Measurements from ENCODE around the gene TCN1. TPM values are rescaled to one million over a fixed set of nuclear protein-coding genes. Genes with fewer than 3 reads are reported as not detected.

Gene TCN1
- total and polyA plus RNA-seq, 4 donors, result 0.43 to 4.9 (median 3.7) TPM

DNA sequence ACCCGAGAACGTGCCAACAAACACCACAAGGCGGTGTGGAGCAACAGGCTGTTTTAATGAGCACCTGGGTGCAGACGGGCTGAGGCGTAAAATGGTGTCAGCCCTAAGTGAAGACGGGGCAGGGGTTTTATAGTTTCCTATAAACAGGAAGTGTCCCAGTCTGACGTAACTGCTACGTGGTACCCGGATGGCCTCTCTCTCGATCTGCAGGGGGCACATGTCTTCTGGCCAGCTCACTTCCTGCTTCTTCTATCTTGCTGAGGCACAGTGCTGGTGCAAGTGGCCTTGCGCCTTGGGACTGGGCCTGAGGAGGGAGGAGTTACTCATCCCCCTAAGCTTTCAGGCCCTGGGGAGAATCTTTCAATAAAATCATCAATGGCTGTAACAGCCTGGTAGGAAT is 33.2 kb upstream of the TCN1 start:
- TF ChIP-seq, protein P1, sequence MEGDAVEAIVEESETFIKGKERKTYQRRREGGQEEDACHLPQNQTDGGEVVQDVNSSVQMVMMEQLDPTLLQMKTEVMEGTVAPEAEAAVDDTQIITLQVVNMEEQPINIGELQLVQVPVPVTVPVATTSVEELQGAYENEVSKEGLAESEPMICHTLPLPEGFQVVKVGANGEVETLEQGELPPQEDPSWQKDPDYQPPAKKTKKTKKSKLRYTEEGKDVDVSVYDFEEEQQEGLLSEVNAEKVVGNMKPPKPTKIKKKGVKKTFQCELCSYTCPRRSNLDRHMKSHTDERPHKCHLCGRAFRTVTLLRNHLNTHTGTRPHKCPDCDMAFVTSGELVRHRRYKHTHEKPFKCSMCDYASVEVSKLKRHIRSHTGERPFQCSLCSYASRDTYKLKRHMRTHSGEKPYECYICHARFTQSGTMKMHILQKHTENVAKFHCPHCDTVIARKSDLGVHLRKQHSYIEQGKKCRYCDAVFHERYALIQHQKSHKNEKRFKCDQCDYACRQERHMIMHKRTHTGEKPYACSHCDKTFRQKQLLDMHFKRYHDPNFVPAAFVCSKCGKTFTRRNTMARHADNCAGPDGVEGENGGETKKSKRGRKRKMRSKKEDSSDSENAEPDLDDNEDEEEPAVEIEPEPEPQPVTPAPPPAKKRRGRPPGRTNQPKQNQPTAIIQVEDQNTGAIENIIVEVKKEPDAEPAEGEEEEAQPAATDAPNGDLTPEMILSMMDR (IDR thresholded peaks at IDR 0.05; ENCODE audit: control extremely low read depth, extremely low read depth), result no peak
- WGBS, 2 donors, result 58 to 70% methylated on average over 11 of the region's 11 CpGs
- Histone ChIP-seq H3K36me3 (ENCODE audit: control insufficient read depth in 4 of 4, insufficient read depth in 4 of 4, low read length in 4 of 4) (no peaks in the 10 kb centered on the region), H3K4me1 (ENCODE audit: control insufficient read depth in 5 of 5, insufficient read depth in 5 of 5, low read length in 5 of 5) (no peaks in the 10 kb centered on the region), H3K27me3 (ENCODE audit: control insufficient read depth in 3 of 3, insufficient read depth in 3 of 3, low read length in 2 of 3) (no peaks in the 10 kb centered on the region), H3K4me3 (no peak overlapping the region), H3K9ac (ENCODE audit: insufficient read depth in 1 of 2, low read length in 2 of 2) (no peak overlapping the region), H3K9me3 (ENCODE audit: control insufficient read depth in 4 of 4, insufficient read depth in 3 of 4, low read length in 3 of 4) (peaks cover 0 to 4% (median 0%) of the 10 kb centered on the region in 4 donors), H3K27ac (ENCODE audit: low read depth in 1 of 2, low read length in 1 of 2) (no peak overlapping the region)
- ATAC-seq (ENCODE audit: insufficient read depth, low FRiP score) (no peak), DNase-seq (no peak)

DNA sequence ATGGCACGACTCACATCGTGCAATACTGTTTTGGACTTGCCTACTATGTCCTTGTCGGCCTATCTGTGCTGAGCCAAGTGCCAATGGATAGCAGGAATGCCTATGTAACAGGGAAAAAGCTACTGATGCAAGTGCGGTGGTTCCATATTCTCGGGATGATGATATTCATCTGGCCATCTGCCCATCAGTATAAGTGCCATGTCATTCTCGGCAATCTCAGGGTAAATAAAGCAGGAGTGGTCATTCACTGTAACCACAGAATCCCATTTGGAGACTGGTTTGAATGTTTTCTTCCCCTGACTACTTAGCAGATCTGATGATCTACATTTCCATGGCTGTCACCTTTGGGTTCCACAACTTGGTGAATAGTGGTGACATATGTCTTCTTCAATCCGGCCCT is 32.4 kb upstream of the TCN1 start:
- DNase-seq, result no peak
- no peak for ATAC-seq (ENCODE audit: insufficient read depth, low FRiP score)
- no peaks in the 10 kb centered on the region for H3K27me3 ChIP-seq (ENCODE audit: control insufficient read depth in 3 of 3, insufficient read depth in 3 of 3, low read length in 2 of 3)
- H3K9ac ChIP-seq (ENCODE audit: insufficient read depth in 1 of 2, low read length in 2 of 2), result no peak overlapping the region
- H3K36me3 ChIP-seq (ENCODE audit: control insufficient read depth in 4 of 4, insufficient read depth in 4 of 4, low read length in 4 of 4), result no peaks in the 10 kb centered on the region
- no peaks in the 10 kb centered on the region for H3K4me1 ChIP-seq (ENCODE audit: control insufficient read depth in 5 of 5, insufficient read depth in 5 of 5, low read length in 5 of 5)
- TF ChIP-seq, protein P1 (IDR thresholded peaks at IDR 0.05; ENCODE audit: control extremely low read depth, extremely low read depth), result no peak
- H3K4me3 ChIP-seq, result no peak overlapping the region
- H3K27ac ChIP-seq (ENCODE audit: low read depth in 1 of 2, low read length in 1 of 2), result no peak overlapping the region
- peaks cover 0 to 4% (median 0%) of the 10 kb centered on the region in 4 donors for H3K9me3 ChIP-seq (ENCODE audit: control insufficient read depth in 4 of 4, insufficient read depth in 3 of 4, low read length in 3 of 4)
- WGBS, 2 donors, result 84 to 93% methylated on average over 7 of the region's 7 CpGs

DNA sequence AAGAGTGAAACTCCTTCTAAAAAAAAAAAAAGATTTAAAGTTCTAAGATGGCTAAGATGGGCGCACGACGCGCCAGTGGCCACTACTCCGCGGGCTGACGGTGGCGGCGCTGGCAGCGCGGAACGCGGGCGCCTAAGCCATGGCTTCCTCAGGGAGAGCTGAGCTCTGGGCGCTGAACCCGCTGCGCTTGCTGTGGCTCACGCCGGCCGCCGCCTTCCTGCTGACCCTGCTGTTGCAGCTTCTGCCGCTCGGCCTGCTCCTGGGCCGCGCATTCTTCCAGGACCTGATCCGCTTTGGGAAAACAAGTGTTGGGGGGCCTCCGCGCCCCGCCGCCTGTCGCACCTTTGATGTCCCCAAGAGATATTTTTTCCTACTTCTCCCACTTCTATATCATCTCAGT is 31.8 kb upstream of the TCN1 start:
- no peak overlapping the region for H3K9ac ChIP-seq (ENCODE audit: insufficient read depth in 1 of 2, low read length in 2 of 2)
- no peak overlapping the region for H3K4me3 ChIP-seq
- no peaks in the 10 kb centered on the region for H3K27me3 ChIP-seq (ENCODE audit: control insufficient read depth in 3 of 3, insufficient read depth in 3 of 3, low read length in 2 of 3)
- no peaks in the 10 kb centered on the region for H3K4me1 ChIP-seq (ENCODE audit: control insufficient read depth in 5 of 5, insufficient read depth in 5 of 5, low read length in 5 of 5)
- no peak for DNase-seq
- no peak for ATAC-seq (ENCODE audit: insufficient read depth, low FRiP score)
- TF ChIP-seq, protein P1 (IDR thresholded peaks at IDR 0.05; ENCODE audit: control extremely low read depth, extremely low read depth), result no peak
- H3K27ac ChIP-seq (ENCODE audit: low read depth in 1 of 2, low read length in 1 of 2), result no peak overlapping the region
- H3K36me3 ChIP-seq (ENCODE audit: control insufficient read depth in 4 of 4, insufficient read depth in 4 of 4, low read length in 4 of 4), result no peaks in the 10 kb centered on the region
- WGBS, 2 donors, result 97 to 98% methylated on average over 31 of the region's 31 CpGs
- peaks cover 0 to 4% (median 0%) of the 10 kb centered on the region in 4 donors for H3K9me3 ChIP-seq (ENCODE audit: control insufficient read depth in 4 of 4, insufficient read depth in 3 of 4, low read length in 3 of 4)

DNA sequence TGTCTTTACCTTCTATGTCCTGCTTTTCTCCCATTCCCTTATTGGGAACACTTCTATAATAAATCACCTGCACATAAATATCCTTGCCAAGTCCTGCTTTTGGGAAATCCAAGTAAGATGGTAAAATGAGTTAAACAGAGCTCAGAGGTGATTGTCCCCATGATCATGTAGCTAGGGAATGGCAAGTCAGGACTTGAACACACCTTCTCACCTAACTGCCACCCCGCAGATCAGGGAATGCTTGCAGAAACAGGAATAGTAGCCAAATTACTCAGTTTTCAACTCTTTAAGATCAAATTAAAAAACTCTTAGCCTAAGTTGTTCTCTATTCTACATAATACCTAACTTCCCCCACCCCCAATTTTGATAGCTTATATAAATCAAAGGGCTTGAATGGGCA is 28.3 kb upstream of the TCN1 start:
- no peak for ATAC-seq (ENCODE audit: insufficient read depth, low FRiP score)
- no peak for DNase-seq
- no peak overlapping the region for H3K9ac ChIP-seq (ENCODE audit: insufficient read depth in 1 of 2, low read length in 2 of 2)
- H3K27ac ChIP-seq (ENCODE audit: low read depth in 1 of 2, low read length in 1 of 2), result no peak overlapping the region
- no peak overlapping the region for H3K4me3 ChIP-seq
- H3K9me3 ChIP-seq (ENCODE audit: control insufficient read depth in 4 of 4, insufficient read depth in 3 of 4, low read length in 3 of 4), result peaks cover 0 to 11% (median 4%) of the 10 kb centered on the region in 4 donors
- TF ChIP-seq, protein P1 (IDR thresholded peaks at IDR 0.05; ENCODE audit: control extremely low read depth, extremely low read depth), result no peak
- no peaks in the 10 kb centered on the region for H3K27me3 ChIP-seq (ENCODE audit: control insufficient read depth in 3 of 3, insufficient read depth in 3 of 3, low read length in 2 of 3)
- H3K36me3 ChIP-seq (ENCODE audit: control insufficient read depth in 4 of 4, insufficient read depth in 4 of 4, low read length in 4 of 4), result no peaks in the 10 kb centered on the region
- no peaks in the 10 kb centered on the region for H3K4me1 ChIP-seq (ENCODE audit: control insufficient read depth in 5 of 5, insufficient read depth in 5 of 5, low read length in 5 of 5)
- WGBS, 2 donors, result 94 to 97% methylated on average over 1 of the region's 1 CpG
